ENCODE measurements around the gene AREL1.
"Not testable (repeated sequence)": the region's sequence is repeated elsewhere in the genome, so short reads cannot be mapped to it uniquely, and the experiment has no call there.

AREL1 gene, protein sequence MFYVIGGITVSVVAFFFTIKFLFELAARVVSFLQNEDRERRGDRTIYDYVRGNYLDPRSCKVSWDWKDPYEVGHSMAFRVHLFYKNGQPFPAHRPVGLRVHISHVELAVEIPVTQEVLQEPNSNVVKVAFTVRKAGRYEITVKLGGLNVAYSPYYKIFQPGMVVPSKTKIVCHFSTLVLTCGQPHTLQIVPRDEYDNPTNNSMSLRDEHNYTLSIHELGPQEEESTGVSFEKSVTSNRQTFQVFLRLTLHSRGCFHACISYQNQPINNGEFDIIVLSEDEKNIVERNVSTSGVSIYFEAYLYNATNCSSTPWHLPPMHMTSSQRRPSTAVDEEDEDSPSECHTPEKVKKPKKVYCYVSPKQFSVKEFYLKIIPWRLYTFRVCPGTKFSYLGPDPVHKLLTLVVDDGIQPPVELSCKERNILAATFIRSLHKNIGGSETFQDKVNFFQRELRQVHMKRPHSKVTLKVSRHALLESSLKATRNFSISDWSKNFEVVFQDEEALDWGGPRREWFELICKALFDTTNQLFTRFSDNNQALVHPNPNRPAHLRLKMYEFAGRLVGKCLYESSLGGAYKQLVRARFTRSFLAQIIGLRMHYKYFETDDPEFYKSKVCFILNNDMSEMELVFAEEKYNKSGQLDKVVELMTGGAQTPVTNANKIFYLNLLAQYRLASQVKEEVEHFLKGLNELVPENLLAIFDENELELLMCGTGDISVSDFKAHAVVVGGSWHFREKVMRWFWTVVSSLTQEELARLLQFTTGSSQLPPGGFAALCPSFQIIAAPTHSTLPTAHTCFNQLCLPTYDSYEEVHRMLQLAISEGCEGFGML

GRCh38 chr14:74712499-74713394, at the start of gene AREL1, which contains the start of gene FCF1:
Gene AREL1, minus strand, starts transcription at chr14:74713080. Its CDS starts 27,465 bp downstream, at chr14:74685615.
Gene FCF1, plus strand, starts transcription at chr14:74713144. Its CDS starts 54 bp downstream, at chr14:74713198.
- DNase-seq (ENCODE audit: low read depth), result peak; percentile 84
- TF ChIP-seq CTCF (conservative IDR thresholded peaks at IDR 0.05; ENCODE audit: low read length), result no peak
- H3K4me3 ChIP-seq (ENCODE audit: low read length), result peak within 1 kb of the TSS; percentile 93

GRCh38 chr14:74758505-74758904, 45.6 kb upstream of the AREL1 start:
- not testable (repeated sequence) for DNase-seq (ENCODE audit: low read depth); H3K4me3 ChIP-seq (ENCODE audit: low read length)

GRCh38 chr14:74756326-74756725, 43.4 kb upstream of the AREL1 start:
- TF ChIP-seq CTCF (conservative IDR thresholded peaks at IDR 0.05; ENCODE audit: low read length), result no peak
- no peak overlapping the region for H3K4me3 ChIP-seq (ENCODE audit: low read length)
- DNase-seq (ENCODE audit: low read depth), result no peak

GRCh38 chr14:74754899-74755298, 42.0 kb upstream of the AREL1 start:
- TF ChIP-seq CTCF (conservative IDR thresholded peaks at IDR 0.05; ENCODE audit: low read length), result no peak
- H3K4me3 ChIP-seq (ENCODE audit: low read length), result no peak overlapping the region
- no peak for DNase-seq (ENCODE audit: low read depth)

DNA sequence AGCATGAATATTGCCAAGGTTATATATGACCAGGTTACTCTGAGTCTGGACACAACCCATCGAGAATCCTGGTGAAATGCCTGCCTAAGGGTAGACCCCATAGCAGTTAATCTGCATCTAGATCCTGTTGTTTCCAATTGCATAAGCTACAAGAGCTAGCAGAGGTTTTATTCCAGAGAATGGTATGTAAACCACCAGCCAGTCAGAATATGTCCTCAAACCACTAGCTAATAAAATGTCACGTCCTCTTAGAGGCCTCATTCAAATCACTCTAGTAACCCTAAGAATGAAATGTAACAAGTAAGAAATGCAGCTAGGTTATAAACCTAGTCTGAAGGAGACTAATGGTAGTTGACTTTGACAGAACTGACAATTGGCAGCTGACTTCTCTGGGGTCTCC, 41.3 kb upstream of the AREL1 start:
- TF ChIP-seq CTCF (conservative IDR thresholded peaks at IDR 0.05; ENCODE audit: low read length), result no peak
- H3K4me3 ChIP-seq (ENCODE audit: low read length), result no peak overlapping the region
- DNase-seq (ENCODE audit: low read depth), result peak; percentile 64

- TF ChIP-seq CTCF (conservative IDR thresholded peaks at IDR 0.05; ENCODE audit: low read length), result no peak
- H3K4me3 ChIP-seq (ENCODE audit: low read length), result no peak overlapping the region
- DNase-seq (ENCODE audit: low read depth), result no peak
These were observed 34.4 kb upstream of the AREL1 start for GRCh38 chr14:74747237-74747636.
